Right lobe of liver (tissue), 6 donors: ENCODE measurements around the gene SLC26A8. TPM values are rescaled to one million over a fixed set of nuclear protein-coding genes. Genes with fewer than 3 reads are reported as not detected.

Experiments used
- ATAC-seq, 4 donors: fragments of 200-7000 bp; cut with Tn5 transposase; one replicate each; pipeline ENCODE4 v1.9.1; 2020; ENCODE audit warnings: mild to moderate bottlenecking in 4 of 4, moderate library complexity in 4 of 4
- DNase-seq, 3 donors: peaks; one replicate each; pipeline ENCODE4 v3.0.0-alpha.2; 2020
- H3K27ac ChIP-seq, 3 donors: fragments of 200-600 bp; one replicate each; pipeline ENCODE4 v1.8.0; 2022
- H3K27me3 ChIP-seq, 2 donors: fragments of 200-600 bp; one replicate each; pipeline ENCODE4 v1.8.0; 2022
- H3K36me3 ChIP-seq, 4 donors: fragments of 200-600 bp; sonication (generic) in 1 of 4; one replicate each; pipeline versions ENCODE4 v1.5.1 to v1.8.0; 2017 to 2022; ENCODE audit warnings: control low read depth in 1 of 4
- H3K4me1 ChIP-seq, 4 donors: fragments of 200-600 bp; sonication (generic) in 1 of 4; one replicate each; pipeline versions ENCODE4 v1.5.1 to v1.8.0; 2017 to 2022; ENCODE audit warnings: control low read depth in 1 of 4
- H3K4me3 ChIP-seq, 3 donors: fragments of 200-600 bp; one replicate each; pipeline ENCODE4 v1.8.0; 2022
- H3K9me3 ChIP-seq, 4 donors: fragments of 200-600 bp; sonication (generic) in 1 of 4; one replicate each; pipeline versions ENCODE4 v1.5.1 to v1.8.0; 2017 to 2022; ENCODE audit warnings: control low read depth in 1 of 4
- CTCF ChIP-seq, 4 donors: fragments of 200-600 bp in 3 of 4; fragments of 450-650 bp in 1 of 4; IDR thresholded peaks; one replicate each; pipeline versions ENCODE4 v1.5.1 to v1.8.0; 2016 to 2022; ENCODE audit warnings: antibody characterized with exemption in 4 of 4, mild to moderate bottlenecking in 2 of 4
- POLR2A ChIP-seq: fragments of 450-650 bp; IDR thresholded peaks from one replicate; pipeline ENCODE4 v1.6.1; 2017; ENCODE audit warnings: antibody characterized with exemption, mild to moderate bottlenecking
- WGBS: methylation state at CpG from one replicate; pipeline ENCODE4 v1.1.6; 2018; ENCODE audit warnings: low coverage, low lambda C conversion rate; ENCODE audit not compliant: insufficient coverage; ENCODE audit errors: missing lambda C conversion rate; 5-methylcytosine and 5-hydroxymethylcytosine counted together
- intact Hi-C, 2 donors: fragments of 100-400 bp; cut with DNase I; formaldehyde crosslinking; loops; one replicate each; pipeline versions ENCODE4 v1.11.2 to v1.14.1; 2022
- total RNA-seq, 6 experiments: library from RNA; depleted of rRNA in 2 of 6; stranded (reverse); fragments of >200 nt in 2 of 6; fragmentation: NEBNext Ultra II Directional in 3 of 6; extraction: Animal tissue kit (Norgen Biotek cat#: 25700) in 3 of 6; gene quantifications; one replicate each; pipeline versions ENCODE4 v1.1.0 to v1.2.4, GENCODE V29; 2016 to 2023
- donor health status: DM: no; HTN: yes; CAD: no.
- donor health status: DM: no; HTN: no; CAD: no.
- donor health status: DM: no; HTN: no; CAD: no.
- donor health status: DM: no; HTN: yes; CAD: no.
- donor health status: DM: no; HTN: yes; CAD: no.

SLC26A8 gene
- total RNA-seq, 6 experiments from 2014 or later: 0.06 to 0.33 (median 0.09) TPM

GRCh38 chr6:36062247-36062646 lies 37.8 kb upstream of the SLC26A8 start:
- H3K4me1 ChIP-seq: peaks cover 0 to 41% (median 7%) of the 10 kb centered on the region in 4 donors
- DNase-seq (no peak), ATAC-seq (no peak)
- intact Hi-C loops: no loop called here
- H3K4me3 ChIP-seq: no peak overlapping the region
- peaks cover 0 to 9% (median 2%) of the 10 kb centered on the region in 4 donors for H3K36me3 ChIP-seq
- H3K9me3 ChIP-seq: no peaks in the 10 kb centered on the region
- no peak overlapping the region for H3K27ac ChIP-seq
- no peak for TF ChIP-seq CTCF (IDR thresholded peaks at IDR 0.05)
- no peak for TF ChIP-seq POLR2A
- 94% methylated on average over 2 of the region's 2 CpGs for WGBS
- H3K27me3 ChIP-seq: no peaks in the 10 kb centered on the region

GRCh38 chr6:36061236-36061635 lies 36.8 kb upstream of the SLC26A8 start:
- ATAC-seq: no peak

GRCh38 chr6:36056178-36056577 lies 31.7 kb upstream of the SLC26A8 start:
- TF ChIP-seq POLR2A: no peak
- no peak for TF ChIP-seq CTCF (IDR thresholded peaks at IDR 0.05)
- intact Hi-C loops: no loop called here
- 29% methylated on average over 1 of the region's 1 CpG for WGBS

More at GRCh38 chr6:36061236-36061635, 36.8 kb upstream of the SLC26A8 start:
- DNase-seq: no peak
- H3K36me3 ChIP-seq: peaks cover 0 to 9% (median 2%) of the 10 kb centered on the region in 4 donors
- 46% methylated on average over 2 of the region's 2 CpGs for WGBS
- H3K27me3 ChIP-seq: no peaks in the 10 kb centered on the region
- peaks cover 0 to 33% (median 7%) of the 10 kb centered on the region in 4 donors for H3K4me1 ChIP-seq
- no peak overlapping the region for H3K4me3 ChIP-seq
- intact Hi-C loops: no loop called here
- TF ChIP-seq CTCF (IDR thresholded peaks at IDR 0.05): no peak
- TF ChIP-seq POLR2A: no peak
- no peak overlapping the region for H3K27ac ChIP-seq
- no peaks in the 10 kb centered on the region for H3K9me3 ChIP-seq

GRCh38 chr6:36054956-36055355 lies 30.5 kb upstream of the SLC26A8 start:
- intact Hi-C loops: no loop called here
- TF ChIP-seq POLR2A (no peak), CTCF (IDR thresholded peaks at IDR 0.05) (no peak)
- no peak for ATAC-seq
- Histone ChIP-seq H3K9me3 (no peaks in the 10 kb centered on the region), H3K36me3 (peaks cover 0 to 17% (median under 1%) of the 10 kb centered on the region in 4 donors), H3K4me1 (peaks cover 0 to 18% (median 0%) of the 10 kb centered on the region in 4 donors), H3K4me3 (no peak overlapping the region), H3K27me3 (no peaks in the 10 kb centered on the region), H3K27ac (no peak overlapping the region)
- WGBS: 29% methylated on average over 2 of the region's 2 CpGs
- DNase-seq: no peak

More at GRCh38 chr6:36056178-36056577, 31.7 kb upstream of the SLC26A8 start:
- Histone ChIP-seq H3K4me1 (peaks cover 0 to 18% (median 0%) of the 10 kb centered on the region in 4 donors), H3K27me3 (no peaks in the 10 kb centered on the region), H3K27ac (no peak overlapping the region), H3K4me3 (no peak overlapping the region), H3K9me3 (no peaks in the 10 kb centered on the region), H3K36me3 (peaks cover 0 to 20% (median 2%) of the 10 kb centered on the region in 4 donors)
- no peak for DNase-seq
- ATAC-seq: peak in 3 of 4 donors; percentile 24 to 55 (median 35)
